ENCODE results near the gene EMD.

The EMD gene

GRCh38 chrX:154371017-154371788 is 7.9 kb upstream of the EMD start:
- DNase-seq, result peak; percentile 87 to 91 (median 89)
- ChIA-PET CTCF (no interaction called here), POLR2A (interaction anchor here (1.0 kb wide), 2 partner anchors 14 to 144 kb away, joined by 3 to 4 read pairs; partner anchors contain the start of gene FAM3A)
- Histone ChIP-seq H3K4me1 (ENCODE audit: control extremely low read depth in 1 of 4, control insufficient read depth in 4 of 4, insufficient read depth in 4 of 4, low read length in 3 of 4) (peaks cover 3 to 52% (median 44%) of the 10 kb centered on the region in 4 experiments), H3K9me3 (ENCODE audit: control extremely low read depth in 1 of 5, control insufficient read depth in 4 of 5, insufficient read depth in 2 of 5, low read depth in 1 of 5, low read length in 4 of 5) (no peaks in the 10 kb centered on the region), H3K36me3 (ENCODE audit: control insufficient read depth in 4 of 4, insufficient read depth in 4 of 4, low read length in 3 of 4) (peaks cover 0 to 18% (median 15%) of the 10 kb centered on the region in 4 experiments), H3K27ac (ENCODE audit: insufficient read depth in 1 of 2, low read depth in 1 of 2, low read length in 2 of 2, poor library complexity in 1 of 2, severe bottlenecking in 2 of 2) (peak overlapping the region in 1 of 2 experiments; percentile 85), H3K4me3 (ENCODE audit: control insufficient read depth in 1 of 7, extremely low read depth in 1 of 7, insufficient read depth in 4 of 7, low read depth in 2 of 7, low read length in 6 of 7) (peak overlapping the region; percentile 34 to 89 (median 77)), H3K27me3 (replicated peaks in 2 of 5; ENCODE audit: control insufficient read depth in 4 of 5, insufficient read depth in 5 of 5, low read length in 4 of 5) (peaks cover 0 to 14% (median 0%) of the 10 kb centered on the region in 5 experiments)
- WGBS (ENCODE audit: insufficient coverage), result 39% methylated on average over 66 of the region's 77 CpGs

GRCh38 chrX:154371789-154372300 is 7.2 kb upstream of the EMD start:
- Histone ChIP-seq H3K4me1 (ENCODE audit: control extremely low read depth in 1 of 4, control insufficient read depth in 4 of 4, insufficient read depth in 4 of 4, low read length in 3 of 4) (peaks cover 3 to 51% (median 44%) of the 10 kb centered on the region in 4 experiments), H3K36me3 (ENCODE audit: control insufficient read depth in 4 of 4, insufficient read depth in 4 of 4, low read length in 3 of 4) (peaks cover 0 to 12% (median 9%) of the 10 kb centered on the region in 4 experiments), H3K27ac (ENCODE audit: insufficient read depth in 1 of 2, low read depth in 1 of 2, low read length in 2 of 2, poor library complexity in 1 of 2, severe bottlenecking in 2 of 2) (no peak overlapping the region), H3K9me3 (ENCODE audit: control extremely low read depth in 1 of 5, control insufficient read depth in 4 of 5, insufficient read depth in 2 of 5, low read depth in 1 of 5, low read length in 4 of 5) (no peaks in the 10 kb centered on the region), H3K27me3 (replicated peaks in 2 of 5; ENCODE audit: control insufficient read depth in 4 of 5, insufficient read depth in 5 of 5, low read length in 4 of 5) (peaks cover 0 to 14% (median 0%) of the 10 kb centered on the region in 5 experiments), H3K4me3 (ENCODE audit: control insufficient read depth in 1 of 7, extremely low read depth in 1 of 7, insufficient read depth in 4 of 7, low read depth in 2 of 7, low read length in 6 of 7) (peak overlapping the region in 4 of 7 experiments; percentile 48 to 66 (median 54))
- no peak for DNase-seq
- ChIA-PET POLR2A (no interaction called here), CTCF (no interaction called here)
- WGBS (ENCODE audit: insufficient coverage), result 44% methylated on average over 39 of the region's 43 CpGs

- Histone ChIP-seq H3K36me3 (ENCODE audit: control insufficient read depth in 4 of 4, insufficient read depth in 4 of 4, low read length in 3 of 4) (peaks cover 0 to 4% (median 4%) of the 10 kb centered on the region in 4 experiments), H3K9me3 (ENCODE audit: control extremely low read depth in 1 of 5, control insufficient read depth in 4 of 5, insufficient read depth in 2 of 5, low read depth in 1 of 5, low read length in 4 of 5) (no peaks in the 10 kb centered on the region), H3K27ac (ENCODE audit: insufficient read depth in 1 of 2, low read depth in 1 of 2, low read length in 2 of 2, poor library complexity in 1 of 2, severe bottlenecking in 2 of 2) (no peak overlapping the region), H3K4me1 (ENCODE audit: control extremely low read depth in 1 of 4, control insufficient read depth in 4 of 4, insufficient read depth in 4 of 4, low read length in 3 of 4) (peaks cover 3 to 53% (median 40%) of the 10 kb centered on the region in 4 experiments), H3K27me3 (replicated peaks in 2 of 5; ENCODE audit: control insufficient read depth in 4 of 5, insufficient read depth in 5 of 5, low read length in 4 of 5) (peaks cover 0 to 14% (median 0%) of the 10 kb centered on the region in 5 experiments), H3K4me3 (ENCODE audit: control insufficient read depth in 1 of 7, extremely low read depth in 1 of 7, insufficient read depth in 4 of 7, low read depth in 2 of 7, low read length in 6 of 7) (no peak overlapping the region)
- 0% methylated on average over 1 of the region's 5 CpGs for WGBS (ENCODE audit: insufficient coverage)
- DNase-seq, result no peak
- ChIA-PET CTCF (interaction anchor here (0.7 to 2.6 kb wide), 13 partner anchors 9 to 170 kb away, joined by 3 to 19 read pairs (median 4); partner anchors contain the start of gene SLC10A3), POLR2A (no interaction called here)
Measured at GRCh38 chrX:154372612-154373022, 6.5 kb upstream of the EMD start.

- ChIA-PET CTCF (interaction anchor here (0.7 to 2.6 kb wide), 18 partner anchors 8 to 169 kb away, joined by 3 to 19 read pairs (median 4); partner anchors contain the start of gene SLC10A3), POLR2A (no interaction called here)
- Histone ChIP-seq H3K27me3 (replicated peaks in 2 of 5; ENCODE audit: control insufficient read depth in 4 of 5, insufficient read depth in 5 of 5, low read length in 4 of 5) (peaks cover 0 to 14% (median 0%) of the 10 kb centered on the region in 5 experiments), H3K36me3 (ENCODE audit: control insufficient read depth in 4 of 4, insufficient read depth in 4 of 4, low read length in 3 of 4) (no peaks in the 10 kb centered on the region), H3K9me3 (ENCODE audit: control extremely low read depth in 1 of 5, control insufficient read depth in 4 of 5, insufficient read depth in 2 of 5, low read depth in 1 of 5, low read length in 4 of 5) (peaks cover 0 to 1% (median 0%) of the 10 kb centered on the region in 5 experiments), H3K4me1 (ENCODE audit: control extremely low read depth in 1 of 4, control insufficient read depth in 4 of 4, insufficient read depth in 4 of 4, low read length in 3 of 4) (peaks cover 3 to 49% (median 37%) of the 10 kb centered on the region in 4 experiments), H3K4me3 (ENCODE audit: control insufficient read depth in 1 of 7, extremely low read depth in 1 of 7, insufficient read depth in 4 of 7, low read depth in 2 of 7, low read length in 6 of 7) (peak overlapping the region in 3 of 7 experiments; percentile 15 to 61 (median 35)), H3K27ac (ENCODE audit: insufficient read depth in 1 of 2, low read depth in 1 of 2, low read length in 2 of 2, poor library complexity in 1 of 2, severe bottlenecking in 2 of 2) (no peak overlapping the region)
- 42% methylated on average over 23 of the region's 23 CpGs for WGBS (ENCODE audit: insufficient coverage)
- DNase-seq, result peak in 2 of 3 donors; percentile 35 to 42
Measured at GRCh38 chrX:154373340-154374306, 5.5 kb upstream of the EMD start.

GRCh38 chrX:154374313-154375155 is 4.6 kb upstream of the EMD start, which contains the start of gene FLNA:
TSS of gene FLNA (minus strand) at chrX:154374634. CDS start at chrX:154371245, 3,389 bp downstream.
- Histone ChIP-seq H3K27me3 (replicated peaks in 2 of 5; ENCODE audit: control insufficient read depth in 4 of 5, insufficient read depth in 5 of 5, low read length in 4 of 5) (peaks cover 0 to 14% (median 0%) of the 10 kb centered on the region in 5 experiments), H3K4me1 (ENCODE audit: control extremely low read depth in 1 of 4, control insufficient read depth in 4 of 4, insufficient read depth in 4 of 4, low read length in 3 of 4) (peaks cover 3 to 42% (median 30%) of the 10 kb centered on the region in 4 experiments), H3K36me3 (ENCODE audit: control insufficient read depth in 4 of 4, insufficient read depth in 4 of 4, low read length in 3 of 4) (no peaks in the 10 kb centered on the region), H3K4me3 (ENCODE audit: control insufficient read depth in 1 of 7, extremely low read depth in 1 of 7, insufficient read depth in 4 of 7, low read depth in 2 of 7, low read length in 6 of 7) (peak within 1 kb of the TSS in 4 of 7 experiments; percentile 4 to 61 (median 25)), H3K27ac (ENCODE audit: insufficient read depth in 1 of 2, low read depth in 1 of 2, low read length in 2 of 2, poor library complexity in 1 of 2, severe bottlenecking in 2 of 2) (no peak within 1 kb of the TSS), H3K9me3 (ENCODE audit: control extremely low read depth in 1 of 5, control insufficient read depth in 4 of 5, insufficient read depth in 2 of 5, low read depth in 1 of 5, low read length in 4 of 5) (peaks cover 0 to 9% (median 0%) of the 10 kb centered on the region in 5 experiments)
- peak in 1 of 3 donors; percentile 17 for DNase-seq
- ChIA-PET CTCF (interaction anchor here (1.1 to 2.6 kb wide), 7 partner anchors 9 to 167 kb away, joined by 3 to 19 read pairs (median 10); partner anchors contain the start of gene RPL10), POLR2A (no interaction called here)
- WGBS (ENCODE audit: insufficient coverage), result 47% methylated on average over 63 of the region's 95 CpGs

- CTCF ChIA-PET, result interaction anchor here (1.6 to 2.6 kb wide), 2 partner anchors 23 to 166 kb away, joined by 4 to 13 read pairs; partner anchors contain the start of gene RPL10
- 86% methylated on average over 7 of the region's 10 CpGs for WGBS (ENCODE audit: insufficient coverage)
- peaks cover 0 to 41% (median 31%) of the 10 kb centered on the region in 4 experiments for H3K4me1 ChIP-seq (ENCODE audit: control extremely low read depth in 1 of 4, control insufficient read depth in 4 of 4, insufficient read depth in 4 of 4, low read length in 3 of 4)
Measured at GRCh38 chrX:154375156-154375504, 4.0 kb upstream of the EMD start.

More at GRCh38 chrX:154375156-154375504, 4.0 kb upstream of the EMD start:
- no peaks in the 10 kb centered on the region for H3K36me3 ChIP-seq (ENCODE audit: control insufficient read depth in 4 of 4, insufficient read depth in 4 of 4, low read length in 3 of 4)
- H3K27ac ChIP-seq (ENCODE audit: insufficient read depth in 1 of 2, low read depth in 1 of 2, low read length in 2 of 2, poor library complexity in 1 of 2, severe bottlenecking in 2 of 2), result no peak overlapping the region
- H3K4me3 ChIP-seq (ENCODE audit: control insufficient read depth in 1 of 7, extremely low read depth in 1 of 7, insufficient read depth in 4 of 7, low read depth in 2 of 7, low read length in 6 of 7), result peak overlapping the region in 1 of 7 experiments; percentile 28
- peaks cover 0 to 14% (median 0%) of the 10 kb centered on the region in 5 experiments for H3K27me3 ChIP-seq (replicated peaks in 2 of 5; ENCODE audit: control insufficient read depth in 4 of 5, insufficient read depth in 5 of 5, low read length in 4 of 5)
- peaks cover 0 to 9% (median 0%) of the 10 kb centered on the region in 5 experiments for H3K9me3 ChIP-seq (ENCODE audit: control extremely low read depth in 1 of 5, control insufficient read depth in 4 of 5, insufficient read depth in 2 of 5, low read depth in 1 of 5, low read length in 4 of 5)
- DNase-seq, result no peak
- POLR2A ChIA-PET, result no interaction called here
